ENCODE results near the gene TWIST2.

TWIST2 gene

DNA sequence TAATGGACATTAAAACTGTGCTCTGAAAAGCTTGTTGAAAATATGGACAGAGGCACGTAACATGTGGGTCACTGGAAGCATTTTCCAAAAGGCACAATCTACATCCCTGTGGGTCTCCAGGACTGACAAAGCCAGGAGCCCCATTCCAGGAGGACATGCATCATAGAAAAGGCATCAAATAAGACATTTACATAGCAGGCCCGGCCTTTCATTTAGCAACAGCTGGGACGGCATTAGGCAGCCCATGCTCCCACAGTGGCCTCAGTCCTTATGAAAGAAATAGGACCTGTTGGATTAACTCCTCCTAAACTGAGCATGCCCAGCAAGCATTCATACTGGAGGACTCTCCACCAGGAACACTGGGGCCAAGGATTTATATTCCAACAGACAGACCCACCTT, 72.2 kb downstream of the TWIST2 start:
- no peak for DNase-seq (ENCODE audit: low read depth)

DNA sequence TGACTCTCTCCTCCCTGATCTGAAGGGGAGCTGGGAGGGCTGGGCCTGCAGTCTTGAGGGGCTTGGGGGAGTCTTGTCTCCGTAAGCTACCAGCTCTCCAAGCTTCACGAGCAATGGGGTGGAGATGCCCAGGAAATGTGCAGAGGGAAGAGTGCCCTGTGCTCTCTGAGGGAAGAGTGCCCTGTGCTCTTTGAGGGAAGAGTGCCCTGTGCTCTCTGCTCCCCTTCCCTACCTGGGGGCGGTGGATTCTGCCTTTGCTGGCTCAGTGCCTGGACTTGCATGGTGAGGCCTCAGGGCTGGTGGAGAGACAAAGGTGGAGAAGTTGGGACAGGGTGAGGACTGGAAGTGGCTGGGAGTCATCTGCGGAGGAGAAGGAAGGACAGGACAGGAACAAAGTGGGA, 72.7 kb downstream of the TWIST2 start:
- DNase-seq (ENCODE audit: low read depth): no peak

DNA sequence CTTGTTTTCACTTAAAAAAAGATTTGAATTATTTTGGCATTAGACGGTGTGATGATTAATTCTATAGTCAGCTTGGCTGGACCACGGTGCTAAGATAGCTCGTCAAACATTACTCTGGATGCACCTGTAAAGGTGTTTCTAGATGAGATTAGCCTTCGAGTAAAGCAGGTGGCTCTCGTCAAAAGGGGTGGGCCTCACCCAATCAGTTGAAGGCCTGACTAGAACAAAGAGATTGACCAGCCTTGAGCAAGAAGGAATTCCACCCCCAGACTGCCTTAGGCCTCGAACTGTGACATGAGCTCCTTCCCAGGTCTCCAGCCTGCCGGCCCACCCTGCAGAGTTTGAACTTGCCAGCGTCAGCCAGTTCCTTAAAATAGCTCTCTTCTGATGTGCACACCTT, 73.4 kb downstream of the TWIST2 start:
- DNase-seq (ENCODE audit: low read depth): no peak

GRCh38 chr2:238921681-238922319, 73.9 kb downstream of the TWIST2 start:
- DNase-seq (ENCODE audit: low read depth): no peak

DNA sequence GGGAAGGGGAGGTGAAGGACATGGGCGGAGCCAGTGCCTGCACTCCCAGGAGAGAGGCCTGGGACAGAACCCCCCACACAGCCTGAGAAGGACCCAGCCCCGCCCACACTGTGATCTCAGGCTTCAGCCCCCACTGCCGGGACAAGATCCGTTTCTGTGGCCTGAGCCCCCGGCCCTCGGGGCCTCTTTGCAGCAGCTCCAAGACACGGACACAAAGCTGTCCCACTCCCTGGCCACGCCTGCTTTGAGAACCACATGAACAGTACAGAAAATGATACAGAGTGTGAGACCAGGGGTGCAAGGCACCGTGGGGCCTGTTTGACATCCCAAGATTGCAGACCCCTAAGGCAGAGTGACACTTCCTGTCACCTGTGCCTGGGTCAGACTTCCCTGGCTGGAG, 74.5 kb downstream of the TWIST2 start:
- no peak for DNase-seq (ENCODE audit: low read depth)

DNA sequence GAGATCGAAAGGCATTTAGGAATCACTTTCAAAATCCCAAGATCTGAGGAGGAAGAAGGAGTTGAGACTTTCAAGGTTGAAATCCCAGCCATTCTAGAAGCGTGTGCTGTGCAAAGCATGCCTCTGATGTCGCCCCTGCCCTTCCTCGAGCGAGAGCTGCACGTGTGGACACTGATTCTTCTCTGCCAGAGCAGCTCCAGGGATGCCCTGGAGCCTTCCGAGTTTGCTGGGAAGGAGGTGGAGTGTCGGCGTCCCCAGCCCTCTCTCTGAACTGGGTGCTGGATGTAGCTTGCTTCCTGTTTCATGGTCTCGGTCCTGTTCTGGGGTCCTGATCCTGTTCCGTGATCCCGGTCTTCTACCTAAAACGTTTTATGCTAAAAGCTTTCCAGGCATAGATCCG, 76.1 kb downstream of the TWIST2 start:
- DNase-seq (ENCODE audit: low read depth): no peak

DNA sequence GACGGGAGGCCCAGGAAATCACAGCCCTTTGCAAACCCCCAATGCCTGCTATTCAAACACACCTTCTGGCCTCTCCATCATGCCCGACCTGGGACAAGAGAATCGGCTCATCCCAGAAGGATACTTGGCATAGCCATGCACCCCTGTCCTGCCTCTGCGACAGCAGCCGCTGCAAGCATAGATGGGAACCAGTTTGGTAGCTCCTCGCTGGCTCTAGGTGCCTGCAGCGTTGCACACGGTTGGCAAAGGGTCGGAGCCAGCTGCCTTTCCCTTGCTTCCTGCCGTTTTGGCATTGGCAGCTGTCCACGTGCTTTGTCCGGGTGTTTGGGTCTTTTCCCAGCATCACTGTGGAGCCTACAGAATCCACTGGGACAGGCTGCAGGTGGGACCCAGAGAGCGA, 76.9 kb downstream of the TWIST2 start:
- DNase-seq (ENCODE audit: low read depth): no peak

- DNase-seq (ENCODE audit: low read depth): no peak
Observed at GRCh38 chr2:238925281-238925680, 77.4 kb downstream of the TWIST2 start.

GRCh38 chr2:238925816-238926521, 78.1 kb downstream of the TWIST2 start:
- no peak for DNase-seq (ENCODE audit: low read depth)

GRCh38 chr2:238926761-238927611, 79.1 kb downstream of the TWIST2 start:
- DNase-seq (ENCODE audit: low read depth): no peak

- no peak for DNase-seq (ENCODE audit: low read depth)
Observed at GRCh38 chr2:238927746-238928519, 80.0 kb downstream of the TWIST2 start.

DNA sequence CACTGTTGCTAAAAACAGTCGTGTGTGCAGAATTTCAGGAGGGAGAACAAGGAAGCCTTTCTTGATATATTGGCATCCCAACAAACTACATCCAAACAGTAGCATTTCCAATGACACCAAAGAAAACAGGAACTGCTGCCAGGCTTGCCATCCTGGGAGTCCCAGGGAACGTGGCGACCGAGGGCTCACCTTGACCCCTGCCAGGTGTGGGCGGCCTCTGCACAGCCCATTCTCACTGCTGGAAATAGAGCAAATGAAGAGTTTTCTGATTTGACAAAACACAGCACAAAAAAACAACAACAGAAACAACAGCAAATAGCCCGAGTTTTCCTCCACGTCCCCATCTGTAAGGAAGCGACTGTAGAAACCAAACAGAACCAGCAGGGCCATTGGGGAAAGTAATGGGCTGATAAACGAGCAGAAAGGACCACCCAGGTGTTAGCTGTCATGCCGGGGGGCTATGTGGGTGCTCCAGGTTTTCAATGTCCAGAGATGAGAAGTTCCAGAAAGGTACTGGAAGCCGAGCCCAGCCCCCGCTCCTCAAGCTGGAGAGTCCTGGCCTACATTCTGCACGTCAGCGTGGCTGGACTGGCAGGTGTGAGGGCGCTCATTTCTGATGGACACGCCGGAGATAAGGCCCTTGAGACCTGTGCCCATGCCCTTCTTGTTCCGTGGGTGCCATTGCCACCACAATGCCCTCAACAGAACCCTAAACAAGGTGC, 80.8 kb downstream of the TWIST2 start:
- no peak for DNase-seq (ENCODE audit: low read depth)

DNA sequence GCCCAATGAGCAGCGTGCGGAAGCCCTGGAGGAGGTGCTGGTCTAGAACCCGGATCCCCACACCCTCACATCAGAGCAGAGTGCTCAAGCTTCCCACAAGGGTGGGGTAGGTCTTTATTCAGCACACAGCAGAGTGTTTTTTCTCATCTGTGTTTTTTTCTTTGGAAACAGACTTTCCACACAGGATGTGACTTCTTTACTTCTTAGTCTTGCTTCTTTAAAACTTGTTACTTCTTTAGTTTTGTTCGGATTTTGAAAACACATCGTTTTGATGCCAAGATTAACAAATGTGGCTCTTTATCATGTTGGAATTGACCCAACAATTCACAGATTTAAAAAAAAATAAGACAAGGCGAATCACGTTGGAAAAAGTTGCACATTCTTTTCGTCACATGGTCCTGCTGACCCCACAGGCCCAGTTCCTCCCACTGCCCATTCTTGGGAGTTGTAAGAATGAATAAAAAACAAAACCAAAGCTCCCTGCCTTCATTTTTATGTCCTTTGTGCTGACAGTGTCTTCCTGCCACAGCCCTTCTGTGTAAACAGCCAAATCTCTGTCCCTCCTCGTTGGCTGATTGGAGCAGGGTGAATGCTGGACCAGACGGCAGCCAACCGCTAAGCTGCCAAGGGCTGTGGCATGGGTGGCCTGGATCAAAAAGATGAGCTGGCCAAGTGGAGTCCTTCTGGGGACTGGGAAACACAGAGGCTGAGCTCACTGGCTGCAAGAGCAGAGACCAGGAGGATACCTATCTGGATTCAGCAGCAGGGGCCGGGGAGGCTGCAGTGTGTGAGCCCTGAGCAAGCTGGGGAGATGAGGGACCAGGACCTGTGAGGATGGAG, 81.6 kb downstream of the TWIST2 start:
- DNase-seq (ENCODE audit: low read depth): no peak

DNA sequence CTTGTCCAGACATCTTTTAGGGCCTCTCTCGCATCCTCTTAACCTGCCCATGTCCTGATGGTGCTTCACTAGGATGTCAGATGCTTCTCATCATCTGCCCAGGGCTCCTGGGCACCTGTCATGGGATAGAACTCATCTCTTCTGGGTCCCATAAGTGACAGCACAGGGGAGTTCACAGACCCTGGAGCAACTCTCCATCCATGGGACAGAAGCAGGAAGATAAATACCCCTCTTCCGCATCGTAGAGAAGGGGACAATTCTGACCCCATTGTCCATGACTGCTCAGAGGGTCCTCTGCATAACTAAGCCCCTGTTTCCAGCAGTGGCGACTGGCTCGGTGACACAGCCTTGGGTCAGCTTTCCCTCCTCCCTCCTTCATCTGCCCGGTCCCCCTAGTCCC, 82.3 kb downstream of the TWIST2 start:
- no peak for DNase-seq (ENCODE audit: low read depth)

DNA sequence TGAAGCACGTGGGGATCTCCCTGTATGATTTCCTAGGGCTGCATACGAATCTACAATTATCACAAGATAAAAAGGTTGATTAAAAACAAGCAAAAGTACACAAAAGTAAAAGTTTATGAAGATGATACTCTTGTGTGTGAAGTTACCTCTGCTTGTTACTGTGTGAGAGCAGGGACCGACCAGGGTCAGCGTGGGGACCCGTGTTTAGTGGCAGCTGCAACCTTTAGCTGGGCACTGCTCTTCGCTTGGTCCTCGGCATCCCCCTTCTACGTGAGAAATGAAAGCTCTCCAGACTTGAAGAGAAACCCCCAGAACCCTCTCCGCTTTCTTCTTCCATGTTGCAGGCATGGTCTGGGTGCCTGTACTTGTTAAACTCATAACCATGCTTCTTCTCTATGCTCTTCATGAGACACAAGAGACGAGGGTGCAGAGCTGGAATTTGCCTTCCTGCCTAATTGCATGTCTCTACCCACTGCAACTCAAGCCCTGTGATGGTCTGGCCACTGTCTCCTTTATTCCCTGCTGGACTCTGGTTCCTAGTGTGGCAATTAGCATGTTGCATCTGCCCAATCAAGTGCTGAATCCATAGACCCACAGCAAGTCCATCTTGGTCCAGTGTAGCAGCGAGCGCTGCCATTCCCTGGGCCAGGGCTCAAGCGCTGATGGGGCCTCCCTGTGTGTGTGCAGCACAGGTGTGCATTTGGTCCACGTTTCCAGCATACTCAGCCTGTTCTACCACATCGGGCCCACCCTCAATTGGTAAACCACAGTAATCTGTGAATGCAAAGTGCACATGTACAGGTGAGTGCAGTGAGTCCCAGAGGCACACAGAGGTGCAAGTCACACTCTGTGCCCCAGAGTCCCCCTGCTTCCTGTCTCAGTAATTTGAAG, 88.5 kb downstream of the TWIST2 start:
- no peak for DNase-seq (ENCODE audit: low read depth)

DNA sequence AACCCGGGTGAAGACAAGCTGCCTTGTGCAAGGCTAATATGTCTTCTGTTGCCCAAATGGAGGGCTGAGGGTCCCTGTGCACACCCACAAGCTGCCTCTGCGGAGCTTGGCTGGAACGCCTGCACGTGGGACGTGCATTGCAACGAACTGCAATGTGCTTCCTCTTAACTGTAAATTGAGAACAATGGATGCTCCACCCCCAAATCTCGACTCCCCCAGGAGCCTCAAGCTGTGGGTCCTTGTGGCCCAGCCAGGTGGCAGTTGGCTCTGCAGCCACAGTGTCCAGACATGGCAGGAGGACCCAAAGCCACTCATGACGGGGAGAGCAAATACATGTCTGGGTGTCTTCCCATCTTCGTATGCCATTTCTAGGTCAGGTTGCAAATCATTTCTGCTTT, 90.1 kb downstream of the TWIST2 start:
- DNase-seq (ENCODE audit: low read depth): no peak

GRCh38 chr2:238938401-238939055, 90.6 kb downstream of the TWIST2 start:
- no peak for DNase-seq (ENCODE audit: low read depth)

DNA sequence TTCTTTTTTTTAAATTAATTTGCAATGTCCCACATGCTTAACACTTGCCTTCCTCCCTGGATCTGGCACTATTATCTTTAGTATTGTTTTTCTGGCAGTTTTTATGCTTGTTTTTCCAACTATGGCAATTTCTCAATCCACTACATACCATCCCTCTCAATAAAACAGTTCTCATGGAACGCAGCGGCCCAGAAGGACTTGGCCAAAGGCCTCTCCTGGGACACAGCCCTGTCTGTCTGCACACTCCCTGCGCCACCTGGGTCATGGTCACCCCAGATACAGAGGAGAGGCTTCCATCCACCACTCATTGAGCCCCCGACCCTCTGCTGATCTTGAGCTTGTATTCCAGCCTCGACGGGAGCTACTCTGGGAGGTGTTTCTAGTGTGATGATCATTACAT, 91.2 kb downstream of the TWIST2 start:
- DNase-seq (ENCODE audit: low read depth): no peak
